DMS53 treated with DMSO at 0.1 percent for 48 hours (cell line): Measurements from ENCODE around the gene ZNF281.
"Not testable (repeated sequence)": the region's sequence is repeated elsewhere in the genome, so short reads cannot be mapped to it uniquely, and the experiment has no call there.

Experiments
- DNase-seq: peaks from one replicate; lab custom pipeline; 2025; ENCODE audit not compliant: unreplicated experiment; lab: John Stamatoyannopoulos, UW

The ZNF281 gene

GRCh38 chr1:200364831-200365230 is 45.0 kb downstream of the ZNF281 start:
- DNase-seq = no peak

- DNase-seq = peak; percentile 29
These were observed 45.6 kb downstream of the ZNF281 start for GRCh38 chr1:200364091-200364759.

GRCh38 chr1:200363264-200363933 is 46.4 kb downstream of the ZNF281 start:
- DNase-seq = no peak

GRCh38 chr1:200362421-200362820 is 47.4 kb downstream of the ZNF281 start:
- no peak for DNase-seq

GRCh38 chr1:200359610-200360163 is 50.1 kb downstream of the ZNF281 start:
- no peak for DNase-seq

GRCh38 chr1:200357925-200358324 is 51.9 kb downstream of the ZNF281 start:
- DNase-seq = not testable (repeated sequence)

- no peak for DNase-seq
These were observed 54.0 kb downstream of the ZNF281 start for GRCh38 chr1:200355801-200356200.
